ENCODE data around the gene PRKD2. TPM values are rescaled to one million over a fixed set of nuclear protein-coding genes. Genes with fewer than 3 reads are reported as not detected.

The PRKD2 gene
- total and polyA plus RNA-seq, 4 donors = 7.3 to 14.4 (median 9.3) TPM

DNA sequence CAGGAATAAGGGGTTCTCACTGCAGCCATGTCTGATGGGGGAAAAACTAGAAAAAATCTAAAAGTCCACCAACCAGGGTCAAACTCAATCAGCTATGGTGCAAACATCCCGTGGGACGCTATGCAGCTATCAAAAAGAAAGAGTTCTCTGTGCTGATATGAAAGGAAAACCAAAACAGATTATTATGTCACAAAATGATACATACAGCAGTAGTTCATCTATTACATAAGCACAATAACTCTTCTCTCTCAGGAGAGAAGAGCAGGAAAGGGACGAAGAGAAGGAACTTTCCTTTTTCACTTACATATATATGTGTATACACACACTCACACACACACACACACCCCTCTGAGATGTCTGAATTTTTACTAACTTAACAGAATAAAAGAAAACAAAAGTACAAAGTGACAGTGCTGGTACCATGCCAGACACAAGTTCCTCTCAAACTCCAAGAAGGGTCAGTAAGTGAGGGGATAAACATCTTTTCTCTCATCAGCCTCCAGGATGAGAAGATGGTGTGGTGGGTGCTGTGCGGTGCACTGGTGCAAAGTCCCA, 26.1 kb upstream of the PRKD2 start (continued):
- no peak for TF ChIP-seq REST (IDR thresholded peaks at IDR 0.05)
- no peak for TF ChIP-seq FOXA1 (IDR thresholded peaks at IDR 0.05)
- no peak for TF ChIP-seq EGR1 (IDR thresholded peaks at IDR 0.05; ENCODE audit: low read depth in 2 of 2)
- no peak for TF ChIP-seq ZBTB33 (IDR thresholded peaks at IDR 0.05)
- no peak for TF ChIP-seq RXRA (IDR thresholded peaks at IDR 0.05)
- no peak for TF ChIP-seq TAF1 (conservative IDR thresholded peaks at IDR 0.05)
- TF ChIP-seq RAD21 (IDR thresholded peaks at IDR 0.05) = no peak
- no peak for TF ChIP-seq NR2F2 (IDR thresholded peaks at IDR 0.05)
- TF ChIP-seq HNF4G (IDR thresholded peaks at IDR 0.05) = no peak

DNA sequence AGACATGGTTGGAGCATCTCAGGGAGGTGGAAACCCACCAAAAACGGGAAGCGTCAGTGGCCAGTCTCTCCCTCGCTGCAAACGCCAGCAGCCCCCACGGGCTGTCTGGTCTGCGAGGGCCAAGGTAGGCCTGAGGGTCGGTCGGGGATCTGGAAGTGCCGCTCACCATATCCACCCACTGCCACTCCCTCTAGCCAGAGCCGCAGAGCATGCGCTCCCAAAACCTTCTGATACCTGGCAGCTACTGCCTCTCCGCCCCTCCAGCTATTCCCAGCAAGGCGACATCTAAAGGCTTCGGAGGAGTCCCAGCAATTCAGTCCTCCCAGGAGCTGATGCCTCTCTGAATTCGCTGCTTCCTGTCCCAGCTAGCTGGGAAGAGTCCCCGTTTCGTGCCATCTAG, 24.5 kb upstream of the PRKD2 start:
- peaks cover 10 to 42% (median 27%) of the 10 kb centered on the region in 4 donors for H3K4me1 ChIP-seq (ENCODE audit: control insufficient read depth in 4 of 4, insufficient read depth in 4 of 4, low read length in 3 of 4)

More for the DNA sequence above, 24.5 kb upstream of the PRKD2 start:
- H3K9me3 ChIP-seq (ENCODE audit: control insufficient read depth in 4 of 4, low read length in 3 of 4) = no peaks in the 10 kb centered on the region
- H3K4me3 ChIP-seq (ENCODE audit: low read depth in 1 of 3, low read length in 3 of 3) = no peak overlapping the region
- H3K27ac ChIP-seq (ENCODE audit: low read depth in 1 of 2, low read length in 2 of 2) = no peak overlapping the region
- WGBS = 90% methylated on average over 17 of the region's 17 CpGs
- H3K27me3 ChIP-seq (ENCODE audit: control insufficient read depth in 4 of 4, insufficient read depth in 4 of 4, low read length in 3 of 4) = no peaks in the 10 kb centered on the region
- TF ChIP-seq RXRA (IDR thresholded peaks at IDR 0.05) (no peak), GABPA (IDR thresholded peaks at IDR 0.05 in 1 of 2, conservative IDR thresholded peaks at IDR 0.05 in 1 of 2) (no peak), FOXA2 (IDR thresholded peaks at IDR 0.05) (no peak), HNF4G (IDR thresholded peaks at IDR 0.05) (no peak), CTCF (IDR thresholded peaks at IDR 0.05; ENCODE audit: low read depth, low read length, missing input control) (no peak), FOXA1 (IDR thresholded peaks at IDR 0.05) (no peak), ZBTB33 (IDR thresholded peaks at IDR 0.05) (no peak), EGR1 (IDR thresholded peaks at IDR 0.05; ENCODE audit: low read depth in 2 of 2) (no peak), HNF4A (conservative IDR thresholded peaks at IDR 0.05) (no peak), RAD21 (IDR thresholded peaks at IDR 0.05) (no peak), JUND (IDR thresholded peaks at IDR 0.05) (no peak), SP1 (IDR thresholded peaks at IDR 0.05) (no peak), YY1 (IDR thresholded peaks at IDR 0.05) (no peak), REST (IDR thresholded peaks at IDR 0.05) (no peak), TAF1 (conservative IDR thresholded peaks at IDR 0.05) (no peak), NR2F2 (IDR thresholded peaks at IDR 0.05) (no peak), ATF3 (IDR thresholded peaks at IDR 0.05) (no peak)
- no peak for DNase-seq (ENCODE audit: low spot score)
- peaks cover 0 to 5% (median 2%) of the 10 kb centered on the region in 4 donors for H3K36me3 ChIP-seq (ENCODE audit: control insufficient read depth in 4 of 4, insufficient read depth in 3 of 4, low read depth in 1 of 4, low read length in 3 of 4)
- H3K9ac ChIP-seq (ENCODE audit: low read depth in 1 of 2, low read length in 2 of 2) = no peak overlapping the region

Measured in liver (tissue), 9 donors.